ENCODE measurements around the gene RABL6. TPM values are rescaled to one million over a fixed set of nuclear protein-coding genes. Genes with fewer than 3 reads are reported as not detected.

The RABL6 gene
- total and polyA plus RNA-seq, 2 of the 4 experiments (the other 2 are of a cell fraction) = 37.1 to 47.5 TPM

DNA sequence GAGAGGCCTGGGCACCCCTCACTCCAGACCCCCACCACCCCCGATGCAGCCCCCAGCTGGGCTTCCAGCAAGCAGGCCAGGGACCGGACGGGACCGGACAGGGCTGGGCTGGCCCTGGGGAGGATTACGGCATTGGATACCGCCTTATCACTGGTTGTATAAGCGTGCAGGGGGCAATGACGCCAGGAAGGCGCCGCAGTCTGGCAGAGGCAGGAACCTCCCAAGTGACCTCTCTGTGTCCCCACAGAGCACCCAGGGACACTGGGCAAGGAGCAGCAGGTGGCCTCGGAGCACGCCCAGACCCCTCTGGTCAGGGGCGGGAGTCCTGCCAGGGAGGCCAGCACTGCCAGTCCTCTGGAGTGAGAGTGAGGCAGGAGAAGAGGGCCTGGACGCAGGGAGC lies 42.7 kb upstream of the RABL6 start:
- H3K9me3 ChIP-seq (ENCODE audit: control insufficient read depth, insufficient read depth, low read length) = no peaks in the 10 kb centered on the region
- H3K56ac ChIP-seq (ENCODE audit: extremely low read depth, insufficient read depth, low read length) = no peak overlapping the region
- no peaks in the 10 kb centered on the region for H4K20me1 ChIP-seq (ENCODE audit: insufficient read depth, low read length)
- no peak overlapping the region for H3K4me3 ChIP-seq (ENCODE audit: insufficient read depth, low read depth, low read length)
- no peak overlapping the region for H4K91ac ChIP-seq (ENCODE audit: insufficient read depth, low read depth, low read length)
- no peak overlapping the region for H3K4me2 ChIP-seq (ENCODE audit: low read depth, low read length)
- H3K27me3 ChIP-seq (ENCODE audit: control insufficient read depth, insufficient read depth, low read length) = peaks cover 7% of the 10 kb centered on the region
- no TSS peak for BruUV-seq (replicated peaks)
- H3K23ac ChIP-seq (ENCODE audit: low read depth, low read length) = no peak overlapping the region
- no peak overlapping the region for H3K4ac ChIP-seq (ENCODE audit: low read depth, low read length)
- 98% methylated on average over 8 of the region's 14 CpGs; no CpG with 5 or more reads in 1 of the 2 experiments for WGBS, 2 experiments (ENCODE audit: extremely low coverage in 2 of 2, insufficient read length in 1 of 2)
- no peak overlapping the region for H2AK5ac ChIP-seq (ENCODE audit: low read depth, low read length)
- H2BK5ac ChIP-seq (ENCODE audit: low read depth, low read length, poor library complexity, severe bottlenecking) = no peak overlapping the region
- no peak for ATAC-seq (ENCODE audit: low read depth)
- no peak overlapping the region for H4K5ac ChIP-seq (ENCODE audit: low read depth, low read length)
- H2BK120ac ChIP-seq (ENCODE audit: low read depth, low read length) = no peak overlapping the region
- in situ Hi-C loops (cut with MboI; ENCODE audit: low sequenced_read_pairs) = no loop called here
- no peaks in the 10 kb centered on the region for H3K79me1 ChIP-seq (ENCODE audit: low read depth in 1 of 2, low read length in 2 of 2)
- intact Hi-C loops (cut with micrococcal nuclease) = no loop called here
- H3K9me1 ChIP-seq (ENCODE audit: insufficient read depth, low read length) = no peaks in the 10 kb centered on the region
- no peak overlapping the region for H2AFZ ChIP-seq (replicated peaks; ENCODE audit: low read length, poor library complexity)
- H2AK9ac ChIP-seq (replicated peaks; ENCODE audit: low read depth, low read length, poor library complexity) = no peak overlapping the region
- H2BK15ac ChIP-seq (ENCODE audit: low read depth, low read length) = no peak overlapping the region
- no peak for TF ChIP-seq MXI1 (IDR thresholded peaks at IDR 0.05; ENCODE audit: borderline replicate concordance, low read depth, low read length)
- TF ChIP-seq RFX5 (IDR thresholded peaks at IDR 0.05; ENCODE audit: low read depth, low read length) = no peak
- TF ChIP-seq FOS (IDR thresholded peaks at IDR 0.05; ENCODE audit: low read depth, low read length) = no peak
- TF ChIP-seq MAZ (IDR thresholded peaks at IDR 0.05; ENCODE audit: borderline replicate concordance, low read depth, low read length) = no peak
- no peak for TF ChIP-seq RCOR1 (IDR thresholded peaks at IDR 0.05; ENCODE audit: insufficient replicate concordance, low read length)
- no peak for TF ChIP-seq RAD21 (IDR thresholded peaks at IDR 0.05; ENCODE audit: low read length)
- no peak for TF ChIP-seq POLR2A (IDR thresholded peaks at IDR 0.05; ENCODE audit: low read depth, low read length)
- TF ChIP-seq BHLHE40 (IDR thresholded peaks at IDR 0.05; ENCODE audit: low read depth, low read length) = no peak
- TF ChIP-seq, protein P1, sequence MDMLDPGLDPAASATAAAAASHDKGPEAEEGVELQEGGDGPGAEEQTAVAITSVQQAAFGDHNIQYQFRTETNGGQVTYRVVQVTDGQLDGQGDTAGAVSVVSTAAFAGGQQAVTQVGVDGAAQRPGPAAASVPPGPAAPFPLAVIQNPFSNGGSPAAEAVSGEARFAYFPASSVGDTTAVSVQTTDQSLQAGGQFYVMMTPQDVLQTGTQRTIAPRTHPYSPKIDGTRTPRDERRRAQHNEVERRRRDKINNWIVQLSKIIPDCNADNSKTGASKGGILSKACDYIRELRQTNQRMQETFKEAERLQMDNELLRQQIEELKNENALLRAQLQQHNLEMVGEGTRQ (IDR thresholded peaks at IDR 0.05; ENCODE audit: low read depth, low read length) = no peak
- no peak for TF ChIP-seq NFE2L2 (IDR thresholded peaks at IDR 0.05; ENCODE audit: low read depth, low read length)
- TF ChIP-seq SMC3 (IDR thresholded peaks at IDR 0.05; ENCODE audit: low read depth, low read length) = no peak
- no peak for TF ChIP-seq CEBPB (IDR thresholded peaks at IDR 0.05; ENCODE audit: low read depth, low read length)
- no peak for TF ChIP-seq CHD1 (IDR thresholded peaks at IDR 0.05; ENCODE audit: low read depth, low read length)
- TF ChIP-seq MAFK (IDR thresholded peaks at IDR 0.05; ENCODE audit: low read depth, low read length) = no peak
- TF ChIP-seq, protein P2, sequence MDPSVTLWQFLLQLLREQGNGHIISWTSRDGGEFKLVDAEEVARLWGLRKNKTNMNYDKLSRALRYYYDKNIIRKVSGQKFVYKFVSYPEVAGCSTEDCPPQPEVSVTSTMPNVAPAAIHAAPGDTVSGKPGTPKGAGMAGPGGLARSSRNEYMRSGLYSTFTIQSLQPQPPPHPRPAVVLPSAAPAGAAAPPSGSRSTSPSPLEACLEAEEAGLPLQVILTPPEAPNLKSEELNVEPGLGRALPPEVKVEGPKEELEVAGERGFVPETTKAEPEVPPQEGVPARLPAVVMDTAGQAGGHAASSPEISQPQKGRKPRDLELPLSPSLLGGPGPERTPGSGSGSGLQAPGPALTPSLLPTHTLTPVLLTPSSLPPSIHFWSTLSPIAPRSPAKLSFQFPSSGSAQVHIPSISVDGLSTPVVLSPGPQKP (IDR thresholded peaks at IDR 0.05; ENCODE audit: borderline replicate concordance, low read depth, low read length) = no peak
- TF ChIP-seq, protein P3, sequence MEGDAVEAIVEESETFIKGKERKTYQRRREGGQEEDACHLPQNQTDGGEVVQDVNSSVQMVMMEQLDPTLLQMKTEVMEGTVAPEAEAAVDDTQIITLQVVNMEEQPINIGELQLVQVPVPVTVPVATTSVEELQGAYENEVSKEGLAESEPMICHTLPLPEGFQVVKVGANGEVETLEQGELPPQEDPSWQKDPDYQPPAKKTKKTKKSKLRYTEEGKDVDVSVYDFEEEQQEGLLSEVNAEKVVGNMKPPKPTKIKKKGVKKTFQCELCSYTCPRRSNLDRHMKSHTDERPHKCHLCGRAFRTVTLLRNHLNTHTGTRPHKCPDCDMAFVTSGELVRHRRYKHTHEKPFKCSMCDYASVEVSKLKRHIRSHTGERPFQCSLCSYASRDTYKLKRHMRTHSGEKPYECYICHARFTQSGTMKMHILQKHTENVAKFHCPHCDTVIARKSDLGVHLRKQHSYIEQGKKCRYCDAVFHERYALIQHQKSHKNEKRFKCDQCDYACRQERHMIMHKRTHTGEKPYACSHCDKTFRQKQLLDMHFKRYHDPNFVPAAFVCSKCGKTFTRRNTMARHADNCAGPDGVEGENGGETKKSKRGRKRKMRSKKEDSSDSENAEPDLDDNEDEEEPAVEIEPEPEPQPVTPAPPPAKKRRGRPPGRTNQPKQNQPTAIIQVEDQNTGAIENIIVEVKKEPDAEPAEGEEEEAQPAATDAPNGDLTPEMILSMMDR (conservative IDR thresholded peaks at IDR 0.05; ENCODE audit: low read depth, low read length) = no peak
- H3K14ac ChIP-seq (replicated peaks; ENCODE audit: low read depth, low read length) = no peak overlapping the region
- ChIA-PET POLR2A (ENCODE audit: unreplicated experiment) (no interaction called here), CTCF (no interaction called here)
- H3K18ac ChIP-seq (ENCODE audit: low read depth, low read length) = no peak overlapping the region
- DNase-seq = no peak
- H4K8ac ChIP-seq (ENCODE audit: low read depth in 2 of 2, low read length in 2 of 2) = no peak overlapping the region
- H2BK20ac ChIP-seq (ENCODE audit: low read depth, low read length) = no peak overlapping the region
- H3K27ac ChIP-seq (ENCODE audit: insufficient read depth, low read length) = no peak overlapping the region
- no peaks in the 10 kb centered on the region for H3K4me1 ChIP-seq (ENCODE audit: control insufficient read depth, insufficient read depth, low read length)
- no peaks in the 10 kb centered on the region for H3K36me3 ChIP-seq (ENCODE audit: control insufficient read depth, insufficient read depth, low read length)
- H3K9ac ChIP-seq (ENCODE audit: low read depth, low read length) = no peak overlapping the region
- dilution Hi-C loops (cut with HindIII; ENCODE audit: low sequenced_read_pairs, unreplicated experiment) = no loop called here

Measured in IMR-90 (cell line).